HG02981 (cell line): ENCODE data around the gene IGFBP4.

Source experiments
- ATAC-seq: cut with Tn5 transposase; IDR thresholded peaks from one replicate; pipeline ENCODE4 v1.9.1; 2021; ENCODE audit warnings: mild to moderate bottlenecking, moderate library complexity; ENCODE audit not compliant: unreplicated experiment

The IGFBP4 gene

DNA sequence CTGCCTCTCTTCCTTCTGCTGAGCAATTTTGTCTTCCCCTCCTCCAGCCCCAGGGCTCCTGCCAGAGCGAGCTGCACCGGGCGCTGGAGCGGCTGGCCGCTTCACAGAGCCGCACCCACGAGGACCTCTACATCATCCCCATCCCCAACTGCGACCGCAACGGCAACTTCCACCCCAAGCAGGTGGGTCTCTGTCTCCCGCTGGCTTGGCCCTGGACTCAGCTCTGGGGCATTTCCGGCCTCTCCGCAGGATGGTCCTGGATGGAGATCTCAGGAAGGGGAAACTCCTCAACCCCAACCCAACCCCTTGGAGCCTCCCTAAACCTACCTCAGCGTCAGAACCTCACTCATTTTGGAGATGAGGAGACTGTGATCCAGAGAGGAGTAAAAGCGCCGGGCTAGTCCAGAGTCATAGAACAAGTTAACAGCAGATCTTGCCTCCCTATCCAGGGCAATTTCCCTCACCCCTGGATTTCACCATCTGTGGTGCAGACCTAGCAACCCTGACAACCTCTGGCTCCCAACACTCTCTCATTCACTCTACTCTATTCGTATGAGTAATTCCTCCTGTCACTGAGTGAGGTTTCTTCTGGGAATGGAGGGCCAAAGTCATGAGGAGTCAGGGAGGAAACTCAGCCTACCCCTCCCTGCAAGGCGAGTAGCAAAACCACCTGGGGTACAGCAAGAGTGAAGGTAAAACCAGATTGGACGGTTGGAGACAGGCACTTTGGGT, 10.8 kb downstream of the IGFBP4 start:
- ATAC-seq: no peak

DNA sequence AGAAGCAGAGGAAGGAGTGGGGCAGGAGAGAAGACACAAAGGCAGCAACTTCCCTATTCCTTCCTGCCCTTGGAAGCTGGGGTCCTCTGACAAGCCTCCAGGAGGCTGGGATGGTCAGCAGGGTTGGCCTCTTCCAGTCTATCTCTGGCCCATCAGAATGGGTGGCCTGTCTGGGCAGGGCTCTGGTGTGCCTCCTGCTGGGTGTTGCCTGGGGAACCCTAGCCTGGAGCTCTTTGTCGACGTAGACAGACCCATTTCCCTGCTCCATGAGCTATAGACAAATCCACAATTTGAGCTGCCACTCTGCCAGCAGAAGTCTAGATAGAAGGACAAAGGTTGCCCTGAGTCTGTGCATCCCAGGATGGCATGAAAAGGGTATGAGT, 11.4 kb downstream of the IGFBP4 start:
- ATAC-seq: no peak

DNA sequence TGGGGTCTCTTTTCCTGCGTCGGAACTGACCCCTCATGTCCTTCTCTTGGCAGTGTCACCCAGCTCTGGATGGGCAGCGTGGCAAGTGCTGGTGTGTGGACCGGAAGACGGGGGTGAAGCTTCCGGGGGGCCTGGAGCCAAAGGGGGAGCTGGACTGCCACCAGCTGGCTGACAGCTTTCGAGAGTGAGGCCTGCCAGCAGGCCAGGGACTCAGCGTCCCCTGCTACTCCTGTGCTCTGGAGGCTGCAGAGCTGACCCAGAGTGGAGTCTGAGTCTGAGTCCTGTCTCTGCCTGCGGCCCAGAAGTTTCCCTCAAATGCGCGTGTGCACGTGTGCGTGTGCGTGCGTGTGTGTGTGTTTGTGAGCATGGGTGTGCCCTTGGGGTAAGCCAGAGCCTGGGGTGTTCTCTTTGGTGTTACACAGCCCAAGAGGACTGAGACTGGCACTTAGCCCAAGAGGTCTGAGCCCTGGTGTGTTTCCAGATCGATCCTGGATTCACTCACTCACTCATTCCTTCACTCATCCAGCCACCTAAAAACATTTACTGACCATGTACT, 13.2 kb downstream of the IGFBP4 start:
- no peak for ATAC-seq

DNA sequence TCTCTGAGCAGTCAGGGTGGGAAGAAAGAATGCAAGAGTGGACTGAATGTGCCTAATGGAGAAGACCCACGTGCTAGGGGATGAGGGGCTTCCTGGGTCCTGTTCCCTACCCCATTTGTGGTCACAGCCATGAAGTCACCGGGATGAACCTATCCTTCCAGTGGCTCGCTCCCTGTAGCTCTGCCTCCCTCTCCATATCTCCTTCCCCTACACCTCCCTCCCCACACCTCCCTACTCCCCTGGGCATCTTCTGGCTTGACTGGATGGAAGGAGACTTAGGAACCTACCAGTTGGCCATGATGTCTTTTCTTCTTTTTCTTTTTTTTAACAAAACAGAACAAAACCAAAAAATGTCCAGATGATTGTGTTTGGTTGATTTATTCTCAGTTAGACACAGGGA, 14.1 kb downstream of the IGFBP4 start:
- no peak for ATAC-seq

DNA sequence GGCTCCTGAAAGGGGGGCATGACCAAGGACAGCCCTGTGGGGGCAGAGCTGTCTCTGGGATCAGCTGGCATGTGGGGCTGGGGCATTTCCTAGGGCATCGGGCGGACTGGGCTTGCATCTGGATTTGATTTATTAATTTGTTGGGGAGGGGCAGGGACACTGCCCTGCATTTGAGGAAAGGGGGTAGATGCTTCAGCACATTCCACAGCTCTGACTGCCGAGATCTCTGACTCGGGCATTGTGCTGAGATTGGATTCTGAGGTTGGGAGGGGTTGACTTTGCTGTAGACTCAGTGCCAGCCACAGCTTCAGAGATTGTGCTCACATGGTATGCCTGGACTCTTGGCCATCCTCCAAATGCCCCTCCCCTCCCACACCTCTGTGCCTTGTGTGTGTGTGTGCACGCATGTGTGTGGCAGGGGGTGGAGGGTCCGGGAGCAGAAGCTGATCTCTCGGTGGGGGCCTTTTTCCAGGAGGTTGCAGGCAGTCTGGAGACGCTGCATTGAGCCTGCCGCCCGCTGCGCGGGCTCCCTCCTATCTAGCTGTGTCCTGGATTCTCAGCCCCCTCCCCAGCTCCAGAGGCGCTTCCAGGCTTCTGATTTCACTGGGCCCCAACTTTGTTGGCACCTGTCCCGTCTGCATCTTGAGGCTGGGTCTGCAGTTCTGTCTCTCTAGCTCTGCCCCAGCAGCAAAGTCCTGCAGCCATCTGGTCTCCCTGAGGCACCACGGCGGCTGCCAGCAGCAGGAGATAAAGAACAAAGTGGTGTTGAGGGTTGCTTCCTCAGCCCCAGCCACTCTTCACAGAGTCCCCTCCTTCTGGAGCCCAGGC, 14.9 kb downstream of the IGFBP4 start:
- ATAC-seq: no peak

DNA sequence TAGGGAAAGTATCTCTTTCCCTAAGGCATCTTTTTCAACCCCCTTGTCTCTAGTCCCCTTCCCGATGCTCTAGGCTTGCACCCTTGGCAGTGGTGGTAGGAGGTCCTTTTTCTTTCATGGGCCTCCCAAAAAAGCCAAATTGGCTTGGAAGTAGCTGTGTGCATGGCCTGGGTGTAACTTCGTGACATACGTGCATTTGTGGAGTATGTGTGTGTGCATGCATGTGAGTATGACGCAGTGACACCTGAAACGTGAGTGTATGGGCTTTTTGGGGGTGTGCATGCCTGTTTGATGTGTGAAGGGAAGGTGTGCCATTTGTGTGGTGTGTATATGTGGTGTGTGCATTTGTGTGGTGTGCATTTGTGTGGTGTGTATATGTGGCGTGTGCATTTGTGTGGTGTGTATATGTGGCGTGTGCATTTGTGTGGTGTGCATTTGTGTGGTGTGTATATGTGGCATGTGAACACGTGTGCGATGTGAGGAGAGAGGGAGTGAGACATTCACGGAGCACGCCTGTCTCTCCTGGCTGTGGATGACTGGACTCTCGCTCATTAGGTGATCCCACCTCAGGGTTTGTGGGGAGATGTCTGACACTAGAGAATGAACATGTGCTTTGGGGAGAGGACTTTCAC, 15.7 kb downstream of the IGFBP4 start:
- ATAC-seq: no peak

DNA sequence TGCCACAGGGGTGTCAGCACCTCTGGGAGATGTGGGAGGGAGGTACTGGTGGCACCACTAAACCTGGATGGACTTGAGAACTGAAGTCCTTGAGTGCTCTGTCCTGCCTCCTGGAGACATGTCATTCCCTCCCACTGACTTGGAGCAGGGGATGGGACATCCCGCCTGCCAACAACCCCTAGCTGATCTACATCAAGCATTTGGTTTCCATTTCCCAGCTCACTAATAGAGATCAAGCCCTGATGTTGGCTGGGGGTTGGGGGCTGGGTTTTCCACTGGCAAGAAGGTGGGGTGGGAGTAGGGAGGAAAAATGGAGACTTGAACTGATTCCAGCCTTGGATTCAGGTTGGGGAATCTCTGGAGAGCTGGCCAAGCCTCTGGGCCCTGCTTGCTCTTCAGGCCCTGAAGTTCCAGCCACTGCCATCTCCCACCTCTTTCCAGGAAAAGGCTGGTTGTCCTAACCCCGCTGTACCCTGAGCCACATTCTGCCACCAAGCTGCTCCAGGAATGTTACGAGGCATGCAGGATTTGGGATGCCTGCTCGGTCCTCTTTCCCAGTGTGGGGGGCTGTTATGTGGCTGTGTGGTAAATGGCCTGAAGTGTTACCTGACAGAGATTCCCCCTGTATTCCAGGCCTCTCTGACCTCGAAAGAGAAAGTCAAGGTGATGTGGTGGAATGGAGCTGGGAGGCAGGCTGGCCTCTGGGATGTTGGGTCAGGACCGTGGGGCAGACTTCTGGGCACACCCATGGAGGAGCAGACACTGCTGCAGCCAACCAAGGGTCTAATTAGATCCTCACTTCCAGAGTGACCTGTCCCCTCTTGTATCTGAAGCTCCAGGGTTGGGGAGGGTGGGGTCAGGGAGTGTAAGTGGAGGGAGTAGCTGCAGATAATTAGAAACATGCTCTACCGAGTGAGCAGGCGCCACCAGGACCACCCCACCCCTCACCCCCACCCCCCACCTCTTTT, 16.7 kb downstream of the IGFBP4 start:
- no peak for ATAC-seq

DNA sequence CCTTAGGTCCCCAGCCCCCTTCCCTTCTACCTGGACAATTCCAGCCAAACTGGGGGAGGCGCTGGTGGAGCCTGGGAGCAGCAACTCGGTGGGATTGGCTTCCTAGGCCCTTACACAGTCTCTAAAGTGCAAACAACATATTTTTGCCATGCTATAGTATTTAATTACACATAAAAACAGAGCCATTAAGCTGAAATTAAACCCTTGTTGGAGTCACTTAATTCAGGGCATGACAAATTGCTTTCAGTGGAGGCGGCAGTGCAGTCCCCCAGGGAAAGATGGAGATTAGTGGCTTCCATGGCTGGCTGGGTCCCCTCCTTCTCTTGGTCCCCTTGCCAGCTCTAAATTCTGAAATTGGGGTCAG, 17.3 kb downstream of the IGFBP4 start:
- no peak for ATAC-seq

DNA sequence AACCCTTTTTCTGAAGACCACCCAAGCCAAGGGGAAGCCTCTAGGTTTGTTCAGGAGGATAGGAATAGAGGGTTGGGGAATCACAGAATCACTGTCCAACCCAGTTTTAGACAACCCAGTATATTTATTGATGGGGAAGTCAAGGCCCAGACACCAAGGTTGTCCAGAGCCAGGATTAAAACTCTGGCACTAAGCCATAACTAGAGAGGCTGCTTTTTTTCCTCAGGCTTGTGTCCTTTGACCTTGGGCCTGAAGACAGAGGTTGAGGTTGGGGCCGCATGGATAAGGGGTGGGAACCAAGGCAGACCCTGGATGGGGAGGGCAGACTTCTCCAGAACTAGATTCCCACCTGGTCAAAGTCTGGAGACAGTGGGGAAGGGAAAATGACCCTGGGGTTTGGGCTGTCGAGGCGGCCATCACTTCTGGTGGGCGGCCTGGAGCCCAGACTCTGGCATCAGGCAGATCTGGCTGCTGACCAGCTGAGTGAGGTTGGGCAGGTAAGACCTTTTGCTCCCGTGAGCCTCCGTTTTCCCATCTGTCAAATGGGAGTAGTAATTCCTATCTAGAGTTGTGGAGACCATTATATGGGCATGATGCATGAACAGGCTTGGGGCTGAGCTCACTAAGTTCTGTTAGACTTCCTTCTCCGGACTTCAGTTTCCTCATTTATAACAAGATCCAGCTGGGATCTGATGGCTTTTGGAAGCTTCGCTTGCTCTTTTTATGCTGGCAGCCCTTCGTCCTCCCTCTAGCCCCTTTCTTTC, 17.9 kb downstream of the IGFBP4 start:
- ATAC-seq: no peak

DNA sequence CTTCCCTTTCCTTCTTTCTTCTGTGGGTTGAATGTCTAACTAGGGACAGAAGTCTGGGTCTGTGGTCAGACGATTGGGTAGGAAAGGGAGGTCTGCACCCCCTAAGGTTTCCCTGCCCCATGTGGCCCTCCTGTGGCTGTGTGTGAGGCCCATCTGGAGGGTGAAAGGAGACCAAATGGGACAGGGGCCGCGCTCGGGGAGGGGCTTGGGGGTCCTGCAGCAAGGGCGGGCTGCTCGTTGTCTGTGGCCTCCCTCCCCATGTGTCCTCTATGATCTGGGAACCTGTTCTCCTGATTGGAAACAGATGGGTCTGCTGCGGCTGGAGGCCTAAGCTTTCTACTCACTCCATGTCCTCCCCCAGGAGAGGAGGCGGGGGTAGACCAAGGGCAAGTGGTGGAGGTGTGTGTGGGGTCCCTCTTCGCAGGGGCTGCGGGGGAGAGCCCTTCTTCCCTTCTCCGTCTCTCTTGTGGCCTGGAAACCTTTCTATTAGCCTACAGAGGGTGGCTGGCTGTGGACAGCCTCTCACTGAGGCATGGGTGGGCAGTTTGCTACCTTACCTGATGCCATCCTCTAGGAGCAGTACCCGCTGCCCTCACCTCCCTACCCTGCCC, 18.6 kb downstream of the IGFBP4 start:
- no peak for ATAC-seq

DNA sequence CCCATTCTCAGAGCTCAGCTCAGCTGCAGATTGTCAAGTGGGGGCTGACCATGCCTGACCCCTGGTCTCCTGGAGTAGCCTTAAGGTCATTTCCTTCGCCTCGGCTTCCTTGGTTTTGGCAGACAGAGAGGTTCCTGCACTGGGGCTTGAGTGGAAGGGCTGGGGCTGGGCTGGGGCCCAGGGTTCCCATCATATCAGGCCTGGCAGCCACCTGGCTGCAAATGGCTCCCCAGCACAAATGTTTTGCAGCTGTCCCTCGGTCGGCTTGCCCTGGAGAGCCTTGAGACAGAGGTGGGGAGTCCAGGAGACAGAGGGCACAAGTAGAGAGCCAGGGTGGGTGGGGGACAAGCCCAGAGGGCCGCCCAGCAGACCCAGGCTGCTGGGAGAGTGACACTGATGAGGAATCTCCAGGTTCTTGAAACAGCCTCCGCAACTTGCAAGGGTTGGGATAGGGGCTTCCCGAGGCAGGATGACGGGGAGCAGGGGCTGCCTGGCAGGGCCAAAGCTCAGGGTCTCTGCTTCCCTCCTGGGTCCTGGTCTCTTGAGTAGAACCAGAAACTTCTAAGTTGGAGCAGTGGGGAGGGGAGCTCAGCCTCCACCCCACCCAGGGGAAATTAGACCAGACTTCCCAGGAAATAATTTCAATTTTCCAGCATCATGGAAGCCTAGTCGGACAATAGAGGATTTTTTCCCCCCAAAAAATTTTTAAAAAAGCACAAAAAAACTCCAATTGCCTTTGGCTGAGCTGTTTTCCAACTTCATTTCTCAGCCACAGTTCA, 19.3 kb downstream of the IGFBP4 start:
- ATAC-seq: no peak

DNA sequence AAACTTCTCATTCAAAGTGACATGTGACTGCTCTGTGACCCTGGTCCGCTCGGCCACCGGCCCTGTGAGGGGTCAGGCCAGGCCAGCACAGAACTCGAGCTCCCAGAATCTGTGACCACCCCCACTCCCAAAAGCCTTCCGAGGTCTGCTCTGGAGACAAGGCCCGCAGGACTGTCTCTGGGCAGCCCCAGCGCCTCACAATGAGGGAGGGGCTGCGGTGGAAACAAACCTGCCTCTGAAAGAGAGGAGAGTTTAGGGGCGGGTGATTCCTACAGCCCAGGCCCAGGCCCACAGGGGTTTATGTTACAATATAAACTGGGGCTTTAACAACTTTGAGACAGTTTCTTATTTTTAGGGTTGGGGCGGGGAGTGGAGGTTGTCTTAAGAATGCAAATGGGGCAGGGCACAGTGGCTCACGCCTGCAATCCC, 19.9 kb downstream of the IGFBP4 start:
- no peak for ATAC-seq

DNA sequence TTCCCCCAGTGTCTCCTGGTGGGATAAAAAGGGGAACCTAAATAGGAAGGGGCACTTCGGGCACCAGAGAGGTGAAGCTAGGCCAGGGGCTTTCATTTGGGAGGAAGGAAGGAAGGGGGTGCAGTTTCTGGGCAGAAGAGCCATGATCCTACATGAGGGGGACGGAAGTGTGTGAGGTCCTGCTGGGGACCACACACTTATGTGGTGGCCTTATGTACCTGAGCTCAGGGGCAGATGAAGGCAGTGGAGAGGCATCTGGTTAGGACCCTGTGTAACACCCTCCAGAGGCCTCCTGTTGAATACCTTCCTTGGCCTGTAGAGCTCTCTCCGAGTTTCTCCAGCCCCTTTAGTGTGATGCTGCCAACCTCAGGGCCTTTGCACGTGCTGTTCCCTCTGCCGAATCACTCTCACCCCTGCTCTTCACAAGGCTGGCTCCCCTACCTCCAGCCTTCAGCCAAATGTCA, 21.2 kb downstream of the IGFBP4 start:
- ATAC-seq: no peak

DNA sequence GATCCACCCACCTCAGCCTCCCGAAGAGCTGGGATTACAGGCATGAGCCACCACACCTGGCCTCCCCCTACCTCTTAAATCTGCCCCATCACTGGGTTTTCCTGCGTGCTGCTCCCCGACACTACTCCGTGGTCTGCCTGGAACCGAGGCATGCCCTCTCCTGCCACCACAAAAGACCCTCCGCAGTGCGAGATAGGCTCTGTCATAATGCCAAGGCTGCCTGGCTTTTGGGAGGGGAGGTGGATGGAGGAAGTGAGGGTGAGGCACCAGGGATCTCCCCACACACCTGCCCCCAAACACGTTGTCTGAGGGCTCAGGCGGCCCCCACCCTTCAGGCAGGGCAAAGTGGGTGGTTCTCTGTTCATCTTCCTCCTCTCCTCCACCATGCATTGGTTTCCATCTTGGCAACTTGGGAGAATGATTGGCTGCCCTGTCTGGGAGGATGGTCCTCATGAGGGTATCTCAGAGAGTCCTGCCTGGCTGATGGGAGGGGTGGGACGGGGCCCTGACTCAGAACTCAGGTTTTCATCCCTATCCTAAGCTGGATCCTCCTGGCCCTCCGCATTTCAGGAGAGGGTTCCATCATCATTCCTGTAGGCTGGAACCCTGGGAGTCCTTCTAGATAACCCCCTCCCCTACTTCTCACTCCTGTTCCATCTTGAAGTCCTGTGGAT, 23.2 kb downstream of the IGFBP4 start:
- ATAC-seq: no peak

DNA sequence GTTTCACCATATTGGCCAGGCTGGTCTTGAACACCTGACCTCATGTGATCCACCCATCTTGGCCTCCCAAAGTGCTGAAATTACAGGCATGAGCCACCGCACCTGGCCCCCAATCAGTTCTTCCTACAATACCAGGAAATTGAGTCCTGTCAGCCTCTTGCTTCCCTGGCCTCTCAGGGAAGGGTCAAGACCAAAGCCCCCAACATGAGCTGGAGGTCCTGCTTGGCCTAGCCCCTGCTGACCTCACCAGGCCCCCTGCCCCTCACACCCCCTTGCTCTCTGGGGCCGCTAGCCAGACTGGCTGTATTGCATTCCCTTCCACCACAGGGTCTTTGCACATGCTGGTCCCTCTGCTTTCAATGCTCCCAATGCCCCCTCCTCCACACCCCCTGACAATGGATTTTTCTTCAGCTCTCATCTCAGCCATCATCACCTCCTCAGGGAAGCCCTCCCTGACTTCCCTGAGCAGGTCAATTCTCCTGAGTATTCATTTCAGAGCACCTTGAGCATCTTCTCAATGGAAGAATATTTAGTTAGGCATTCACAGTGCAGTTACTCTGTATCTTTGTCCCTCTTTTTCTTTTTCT, 24.1 kb downstream of the IGFBP4 start:
- no peak for ATAC-seq

DNA sequence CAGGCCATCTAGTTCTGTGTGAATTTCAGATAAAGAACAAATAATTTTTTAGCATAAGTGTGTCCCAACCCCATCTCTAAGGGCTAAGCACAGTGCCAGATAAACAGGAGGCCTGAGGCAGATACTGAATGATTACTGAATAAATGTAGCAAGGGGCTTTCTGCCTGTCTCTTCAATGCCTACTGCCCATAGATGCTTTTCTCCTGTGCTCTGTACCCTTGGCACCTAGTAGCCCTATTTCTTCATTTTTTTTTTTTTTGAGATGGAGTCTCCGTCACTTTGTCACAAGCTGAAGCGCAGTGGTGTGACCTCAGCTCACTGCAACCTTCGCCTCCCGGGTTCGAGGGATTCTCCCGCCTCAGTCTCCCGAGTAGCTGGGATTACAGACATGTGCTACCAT, 25.3 kb downstream of the IGFBP4 start:
- no peak for ATAC-seq

DNA sequence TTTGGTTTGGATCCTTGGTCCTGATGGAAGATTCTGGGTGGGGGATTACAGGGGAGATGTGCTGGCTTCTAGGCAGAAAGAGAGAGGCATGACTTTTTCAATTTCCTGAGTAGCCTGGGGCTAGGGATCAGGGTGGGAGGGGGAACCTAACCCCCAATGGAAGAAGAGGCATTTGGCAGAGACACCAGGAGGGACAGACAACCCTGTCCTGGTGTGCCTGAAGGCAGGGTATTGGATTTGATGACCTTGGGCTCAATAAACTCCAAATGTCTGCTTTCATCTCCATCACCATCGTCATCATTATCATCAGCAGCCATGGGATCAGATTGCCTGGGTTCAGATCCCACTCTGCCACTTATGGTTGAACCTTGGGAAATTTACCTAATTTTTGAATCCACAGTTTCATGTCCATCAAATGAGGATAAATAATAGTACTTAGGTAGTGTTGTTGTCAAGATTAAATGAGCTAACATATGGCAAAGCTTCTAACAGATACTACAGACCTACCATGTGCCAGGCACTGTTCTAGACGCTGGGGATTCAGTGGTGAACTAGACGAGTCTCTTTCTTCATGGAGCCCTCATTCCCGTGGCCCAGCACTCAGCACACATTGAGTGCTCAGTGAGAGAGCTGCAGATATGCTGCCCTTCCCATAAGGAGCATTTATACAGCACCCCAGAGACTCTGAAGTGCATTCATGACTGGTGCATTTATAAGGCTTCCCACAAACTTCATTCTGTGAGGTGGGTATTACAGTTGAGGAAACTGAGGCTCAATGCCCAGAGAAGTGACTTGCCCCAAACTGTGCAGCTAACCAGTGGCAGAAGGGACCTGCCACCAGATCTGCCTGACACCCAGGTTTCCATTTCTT, 26.8 kb downstream of the IGFBP4 start:
- ATAC-seq: no peak
